Upper lobe of left lung (tissue), 6 donors: ENCODE measurements around the gene STARD5. TPM values are rescaled to one million over a fixed set of nuclear protein-coding genes. Genes with fewer than 3 reads are reported as not detected.

Source experiments
- ATAC-seq, 2 donors: fragments of 200-7000 bp; cut with Tn5 transposase; one replicate each; pipeline ENCODE4 v1.9.1; 2022; ENCODE audit warnings: mild to moderate bottlenecking in 2 of 2, moderate library complexity in 2 of 2; ENCODE audit not compliant: low FRiP score in 2 of 2
- DNase-seq, 2 donors: peaks; one replicate each; pipeline ENCODE4 v3.0.0-alpha.2; 2019 to 2020
- H3K27ac ChIP-seq, 4 donors: fragments of 200-600 bp; sonication (generic); one replicate each; pipeline ENCODE4 v1.5.1; 2016 to 2019
- H3K27me3 ChIP-seq, 4 donors: fragments of 200-600 bp; sonication (generic); one replicate each; pipeline ENCODE4 v1.5.1; 2017 to 2019
- H3K36me3 ChIP-seq, 4 donors: fragments of 200-600 bp; sonication (generic); one replicate each; pipeline ENCODE4 v1.5.1; 2016 to 2019
- H3K4me1 ChIP-seq, 4 donors: fragments of 200-600 bp; sonication (generic); one replicate each; pipeline ENCODE4 v1.5.1; 2018 to 2019
- H3K4me3 ChIP-seq, 4 donors: fragments of 200-600 bp; sonication (generic); one replicate each; pipeline ENCODE4 v1.5.1; 2017 to 2019; ENCODE audit warnings: mild to moderate bottlenecking in 2 of 4, moderate library complexity in 1 of 4
- H3K9me3 ChIP-seq, 4 donors: fragments of 200-600 bp; sonication (generic); one replicate each; pipeline ENCODE4 v1.5.1; 2018 to 2019
- EP300 ChIP-seq, 4 donors: sonication (generic); formaldehyde crosslinking; IDR thresholded peaks; one replicate each; pipeline ENCODE4 v1.5.1; 2017; ENCODE audit warnings: antibody characterized with exemption in 4 of 4, control low read depth in 2 of 4
- POLR2A ChIP-seq, 4 donors: fragments of 450-650 bp; IDR thresholded peaks; one replicate each; pipeline ENCODE4 v1.5.1; 2016 to 2017; ENCODE audit warnings: antibody characterized with exemption in 4 of 4, mild to moderate bottlenecking in 2 of 4
- POLR2AphosphoS5 ChIP-seq, 2 donors: sonication (generic); formaldehyde crosslinking; IDR thresholded peaks; one replicate each; pipeline ENCODE4 v1.5.1; 2017; ENCODE audit warnings: antibody characterized with exemption in 2 of 2
- whole genome bisulfite sequencing, 2 donors: methylation state at CpG; one replicate each; pipeline ENCODE4 v1.1.5; 2017 to 2018; 5-methylcytosine and 5-hydroxymethylcytosine counted together
- total RNA-seq, 6 donors: library from RNA; depleted of rRNA in 4 of 6; stranded (reverse); fragments of >200 nt in 4 of 6; gene quantifications; one replicate each; pipeline versions ENCODE4 v1.1.0 to v1.2.1, GENCODE V29; 2016 to 2021
- TF ChIP-seq, protein P1 (sequence below), 6 experiments: fragments of 450-650 bp in 4 of 6; fragments of 200-600 bp in 2 of 6; sonication (generic) in 2 of 6; IDR thresholded peaks; one replicate each; pipeline ENCODE4 v1.5.1; 2016 to 2019; ENCODE audit warnings: antibody characterized with exemption in 6 of 6
- donor health status: DM: no; HTN: no; CAD: no; lungs with moderate emphysema.
- donor health status: DM: no; HTN: yes; CAD: no; lungs with severe emphysema.

Gene STARD5
- total RNA-seq, 6 donors from 2014 or later: 3.0 to 8.3 (median 5.6) TPM

GRCh38 chr15:81347910-81348309 lies 24.0 kb upstream of the STARD5 start:
- no peak for DNase-seq
- WGBS, 2 donors: 92 to 99% methylated on average over 4 of the region's 4 CpGs

DNA sequence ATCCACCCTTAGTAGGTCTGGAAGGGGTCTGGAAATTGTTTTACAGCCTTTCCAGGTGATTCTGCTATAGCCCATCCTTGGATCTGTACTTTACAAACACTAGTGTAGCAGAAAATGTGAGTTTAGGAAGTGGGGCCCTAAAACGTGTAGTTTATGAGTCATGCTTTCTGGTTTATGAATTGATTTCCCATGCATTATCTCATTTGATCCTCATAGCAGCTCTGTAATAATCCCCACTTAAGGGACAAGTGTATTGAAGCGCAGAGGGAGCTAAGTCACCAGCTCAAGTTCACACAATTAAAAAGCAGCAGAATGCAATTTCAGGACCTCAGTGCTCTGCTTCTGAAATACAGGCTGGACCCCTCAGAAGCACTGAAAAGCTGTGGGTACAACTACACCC lies 22.7 kb upstream of the STARD5 start:
- WGBS, 2 donors: 54 to 75% methylated on average over 2 of the region's 2 CpGs
- Histone ChIP-seq H3K36me3 (no peaks in the 10 kb centered on the region), H3K27ac (no peak overlapping the region), H3K4me1 (no peaks in the 10 kb centered on the region), H3K4me3 (no peak overlapping the region), H3K27me3 (no peaks in the 10 kb centered on the region), H3K9me3 (no peaks in the 10 kb centered on the region)
- no peak for TF ChIP-seq EP300 (IDR thresholded peaks at IDR 0.05)
- no peak for TF ChIP-seq POLR2A (IDR thresholded peaks at IDR 0.05)
- no peak for TF ChIP-seq POLR2AphosphoS5 (IDR thresholded peaks at IDR 0.05)
- TF ChIP-seq, protein P1, sequence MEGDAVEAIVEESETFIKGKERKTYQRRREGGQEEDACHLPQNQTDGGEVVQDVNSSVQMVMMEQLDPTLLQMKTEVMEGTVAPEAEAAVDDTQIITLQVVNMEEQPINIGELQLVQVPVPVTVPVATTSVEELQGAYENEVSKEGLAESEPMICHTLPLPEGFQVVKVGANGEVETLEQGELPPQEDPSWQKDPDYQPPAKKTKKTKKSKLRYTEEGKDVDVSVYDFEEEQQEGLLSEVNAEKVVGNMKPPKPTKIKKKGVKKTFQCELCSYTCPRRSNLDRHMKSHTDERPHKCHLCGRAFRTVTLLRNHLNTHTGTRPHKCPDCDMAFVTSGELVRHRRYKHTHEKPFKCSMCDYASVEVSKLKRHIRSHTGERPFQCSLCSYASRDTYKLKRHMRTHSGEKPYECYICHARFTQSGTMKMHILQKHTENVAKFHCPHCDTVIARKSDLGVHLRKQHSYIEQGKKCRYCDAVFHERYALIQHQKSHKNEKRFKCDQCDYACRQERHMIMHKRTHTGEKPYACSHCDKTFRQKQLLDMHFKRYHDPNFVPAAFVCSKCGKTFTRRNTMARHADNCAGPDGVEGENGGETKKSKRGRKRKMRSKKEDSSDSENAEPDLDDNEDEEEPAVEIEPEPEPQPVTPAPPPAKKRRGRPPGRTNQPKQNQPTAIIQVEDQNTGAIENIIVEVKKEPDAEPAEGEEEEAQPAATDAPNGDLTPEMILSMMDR (IDR thresholded peaks at IDR 0.05): no peak
- no peak for ATAC-seq
- no peak for DNase-seq

More at GRCh38 chr15:81347910-81348309, 24.0 kb upstream of the STARD5 start:
- Histone ChIP-seq H3K9me3 (no peaks in the 10 kb centered on the region), H3K4me1 (no peaks in the 10 kb centered on the region), H3K36me3 (no peaks in the 10 kb centered on the region), H3K27me3 (no peaks in the 10 kb centered on the region), H3K4me3 (no peak overlapping the region), H3K27ac (no peak overlapping the region)
- no peak for ATAC-seq
- TF ChIP-seq EP300 (IDR thresholded peaks at IDR 0.05) (no peak), POLR2AphosphoS5 (IDR thresholded peaks at IDR 0.05) (no peak), POLR2A (IDR thresholded peaks at IDR 0.05) (no peak)
- TF ChIP-seq, protein P1 (IDR thresholded peaks at IDR 0.05): no peak

- Histone ChIP-seq H3K27me3 (no peaks in the 10 kb centered on the region), H3K4me3 (no peak overlapping the region), H3K9me3 (no peaks in the 10 kb centered on the region), H3K4me1 (no peaks in the 10 kb centered on the region), H3K27ac (no peak overlapping the region), H3K36me3 (no peaks in the 10 kb centered on the region)
- DNase-seq: no peak
- no peak for TF ChIP-seq POLR2A (IDR thresholded peaks at IDR 0.05)
- TF ChIP-seq, protein P1 (IDR thresholded peaks at IDR 0.05): no peak
- TF ChIP-seq EP300 (IDR thresholded peaks at IDR 0.05): no peak
- no peak for TF ChIP-seq POLR2AphosphoS5 (IDR thresholded peaks at IDR 0.05)
- no peak for ATAC-seq
- WGBS, 2 donors: 87 to 94% methylated on average over 4 of the region's 4 CpGs
Observed at GRCh38 chr15:81343371-81343770, 19.4 kb upstream of the STARD5 start.

- Histone ChIP-seq H3K9me3 (no peaks in the 10 kb centered on the region), H3K4me1 (no peaks in the 10 kb centered on the region), H3K27me3 (no peaks in the 10 kb centered on the region), H3K27ac (no peak overlapping the region), H3K36me3 (no peaks in the 10 kb centered on the region), H3K4me3 (no peak overlapping the region)
- WGBS, 2 donors: 89 to 90% methylated on average over 4 of the region's 4 CpGs
- no peak for ATAC-seq
- no peak for TF ChIP-seq POLR2AphosphoS5 (IDR thresholded peaks at IDR 0.05)
- no peak for TF ChIP-seq POLR2A (IDR thresholded peaks at IDR 0.05)
- no peak for TF ChIP-seq EP300 (IDR thresholded peaks at IDR 0.05)
- TF ChIP-seq, protein P1 (IDR thresholded peaks at IDR 0.05): no peak
- DNase-seq: no peak
Observed at GRCh38 chr15:81341351-81341750, 17.4 kb upstream of the STARD5 start.

- Histone ChIP-seq H3K4me3 (no peak overlapping the region), H3K36me3 (no peaks in the 10 kb centered on the region), H3K4me1 (no peaks in the 10 kb centered on the region), H3K27ac (no peak overlapping the region), H3K27me3 (no peaks in the 10 kb centered on the region), H3K9me3 (no peaks in the 10 kb centered on the region)
- DNase-seq (no peak), ATAC-seq (no peak)
- TF ChIP-seq POLR2A (IDR thresholded peaks at IDR 0.05) (no peak), POLR2AphosphoS5 (IDR thresholded peaks at IDR 0.05) (no peak), EP300 (IDR thresholded peaks at IDR 0.05) (no peak)
- TF ChIP-seq, protein P1 (IDR thresholded peaks at IDR 0.05): no peak
- 67 to 72% methylated on average over 4 of the region's 4 CpGs for WGBS, 2 donors
Observed at GRCh38 chr15:81339851-81340250, 15.9 kb upstream of the STARD5 start.
